Endothelial cell of umbilical vein (primary cell): Measurements from ENCODE around the gene USP11. TPM values are rescaled to one million over a fixed set of nuclear protein-coding genes. Genes with fewer than 3 reads are reported as not detected.

ENCODE experiments used
- BruUV-seq: library from RNA; stranded (reverse); fragments of 400-500 nt; replicated peaks from 2 replicates; lab custom pipeline; 2021; lab: Mats Ljungman, UMichigan
- CTCF ChIA-PET: fragments of 300-600, 350-600 bp; sonication (Branson Sonifier 250); formaldehyde crosslinking; loops from one replicate; lab custom pipeline; 2021; ENCODE audit warnings: antibody characterized with exemption, inconsistent platforms; lab: Charles Lee
- POLR2A ChIA-PET: fragments of 300-600, 350-600 bp; sonication (Branson Sonifier 250); formaldehyde crosslinking; loops from one replicate; lab custom pipeline; 2021; ENCODE audit warnings: antibody characterized with exemption, inconsistent platforms; lab: Charles Lee
- DNase-seq: peaks from one replicate; pipeline ENCODE4 v3.0.0-alpha.2; 2011; ENCODE audit warnings: low read depth, low spot score
- FAIRE-seq: peaks from 2 replicates; lab custom pipeline; 2011; peaks lifted over from hg19 to GRCh38; lab: Jason Lieb, UNC
- H2AFZ ChIP-seq: 2 replicates; pipeline ENCODE4 v1.6.0; 2012; ENCODE audit warnings: low read depth, low read length, control low read depth, inconsistent platforms
- H3K27ac ChIP-seq: 2 replicates; pipeline ENCODE4 v1.5.1; 2011; ENCODE audit warnings: low read depth, mild to moderate bottlenecking, control low read depth, low read length, moderate library complexity; ENCODE audit not compliant: insufficient read depth
- H3K27me3 ChIP-seq, 2 experiments: 2 replicates each; pipeline versions ENCODE4 v1.6.0 to v1.6.1; 2011; ENCODE audit warnings: low read length in 2 of 2, mixed read lengths in 1 of 2; ENCODE audit not compliant: control insufficient read depth in 2 of 2, insufficient read depth in 2 of 2
- H3K36me3 ChIP-seq, 2 experiments: 2 replicates in 1 of 2; 3 replicates in 1 of 2; pipeline ENCODE4 v1.5.1; 2011; ENCODE audit warnings: low read length in 2 of 2, mild to moderate bottlenecking in 1 of 2, moderate library complexity in 1 of 2; ENCODE audit not compliant: control insufficient read depth in 2 of 2, insufficient read depth in 2 of 2; ENCODE audit errors: extremely low read depth in 1 of 2
- H3K4me1 ChIP-seq: 3 replicates; pipeline ENCODE4 v1.5.1; 2011; ENCODE audit warnings: mild to moderate bottlenecking, low read length; ENCODE audit not compliant: control insufficient read depth, insufficient read depth; ENCODE audit errors: extremely low read depth
- H3K4me2 ChIP-seq: 2 replicates; pipeline ENCODE4 v1.6.1; 2011; ENCODE audit warnings: low read length, control low read depth, mixed read lengths; ENCODE audit not compliant: insufficient read depth
- H3K4me3 ChIP-seq, 3 experiments: fragments of 200-600 bp in 1 of 3; sonication (generic), shearing (Covaris generic) in 1 of 3; replicated peaks in 1 of 3; 2 replicates each; pipeline ENCODE4 v1.5.1; 2011 to 2016; ENCODE audit warnings: control low read depth in 3 of 3, low read length in 3 of 3, mild to moderate bottlenecking in 2 of 3, inconsistent platforms in 1 of 3, low read depth in 1 of 3, moderate library complexity in 1 of 3; ENCODE audit not compliant: insufficient read depth in 1 of 3
- H3K79me2 ChIP-seq: 2 replicates; pipeline ENCODE4 v1.6.0; 2012; ENCODE audit warnings: low read length, inconsistent platforms; ENCODE audit not compliant: control insufficient read depth, insufficient read depth
- H3K9ac ChIP-seq: replicated peaks from 2 replicates; pipeline ENCODE3; 2011; ENCODE audit warnings: low read length, control low read depth; ENCODE audit not compliant: insufficient read depth; ENCODE audit errors: extremely low read depth
- H3K9me1 ChIP-seq: replicated peaks from 3 replicates; pipeline ENCODE4 v1.6.0; 2011; ENCODE audit warnings: mild to moderate bottlenecking, low read length; ENCODE audit not compliant: control insufficient read depth, insufficient read depth; ENCODE audit errors: extremely low read depth
- H3K9me3 ChIP-seq: replicated peaks from 2 replicates; pipeline ENCODE4 v1.5.1; 2012; ENCODE audit warnings: low read length, inconsistent platforms; ENCODE audit not compliant: control insufficient read depth, insufficient read depth
- H4K20me1 ChIP-seq: replicated peaks from 2 replicates; pipeline ENCODE3; 2011; ENCODE audit warnings: mild to moderate bottlenecking, low read length; ENCODE audit not compliant: control insufficient read depth, insufficient read depth; ENCODE audit errors: extremely low read depth
- EZH2 ChIP-seq: IDR thresholded peaks from 2 replicates; pipeline ENCODE4 v1.6.1; 2012; ENCODE audit warnings: borderline replicate concordance, low read depth, mild to moderate bottlenecking, moderate library complexity, low read length, inconsistent platforms; ENCODE audit not compliant: severe bottlenecking
- FOS ChIP-seq: IDR thresholded peaks from 2 replicates; pipeline ENCODE4 v1.6.1; 2011; ENCODE audit warnings: mild to moderate bottlenecking, low read length, moderate library complexity, borderline replicate concordance; ENCODE audit not compliant: insufficient read depth
- GATA2 ChIP-seq: IDR thresholded peaks from 2 replicates; pipeline ENCODE4 v1.7.0; 2011; ENCODE audit warnings: low read depth, mild to moderate bottlenecking, moderate library complexity, mixed read lengths, low read length; ENCODE audit not compliant: insufficient read length, insufficient read depth
- JUN ChIP-seq: IDR thresholded peaks from 2 replicates; pipeline ENCODE4 v1.6.1; 2011; ENCODE audit warnings: borderline replicate concordance, low read depth; ENCODE audit not compliant: insufficient read length, insufficient read depth
- MAX ChIP-seq: IDR thresholded peaks from 2 replicates; pipeline ENCODE4 v1.6.1; 2011; ENCODE audit not compliant: insufficient read depth, insufficient read length
- MYC ChIP-seq: IDR thresholded peaks from one replicate; pipeline ENCODE4 v1.6.1; 2011; ENCODE audit warnings: mild to moderate bottlenecking, low read depth, low read length
- POLR2A ChIP-seq: IDR thresholded peaks from 2 replicates; pipeline ENCODE4 v1.6.1; 2012; ENCODE audit warnings: low read depth, mild to moderate bottlenecking, control low read depth, low read length
- POLR2AphosphoS5 ChIP-seq: IDR thresholded peaks from 2 replicates; pipeline ENCODE4 v1.6.1; 2012; ENCODE audit warnings: low read depth, mild to moderate bottlenecking, control low read depth, low read length, moderate library complexity; ENCODE audit not compliant: insufficient read depth
- dilution Hi-C: fragments of 300-500 bp; cut with MboI; formaldehyde crosslinking; loops from one replicate; pipeline ENCODE4 v1.15.0; 2019; ENCODE audit warnings: low sequenced_read_pairs; ENCODE audit not compliant: extremely low pct_ligation_motif_present
- intact Hi-C: fragments of 100-400 bp; cut with micrococcal nuclease; formaldehyde crosslinking; loops from one replicate; pipeline ENCODE4 v1.10.0; 2022
- polyA plus RNA-seq, 4 experiments: library from polyadenylated mRNA; depleted of rRNA in 3 of 4; stranded (reverse) in 3 of 4; unstranded in 1 of 4; fragments of >200 nt; gene quantifications; 2 replicates each; pipeline versions ENCODE4 v1.2.1 to v1.2.3, GENCODE V29; 2011 to 2012; ENCODE audit warnings: missing spikeins in 1 of 4
- total RNA-seq: library from RNA; stranded (reverse); gene quantifications from 2 replicates; pipeline ENCODE4 v1.2.3, GENCODE V29; 2021
- TF ChIP-seq, protein P1 (sequence below), 2 donors: IDR thresholded peaks; 1 replicate in 1 of 2; 2 replicates in 1 of 2; pipeline ENCODE4 v1.5.1; 2011; ENCODE audit warnings: low read length in 2 of 2, mild to moderate bottlenecking in 2 of 2, moderate library complexity in 2 of 2, control low read depth in 1 of 2, inconsistent platforms in 1 of 2, low read depth in 1 of 2; ENCODE audit not compliant: insufficient read depth in 1 of 2; ENCODE audit errors: extremely low read depth in 1 of 2

USP11 gene
- total and polyA plus RNA-seq, 2 donors (not counting 3 experiments of a cell fraction or from before 2014, with no cell fraction given) = 24.0 to 36.4 TPM

DNA sequence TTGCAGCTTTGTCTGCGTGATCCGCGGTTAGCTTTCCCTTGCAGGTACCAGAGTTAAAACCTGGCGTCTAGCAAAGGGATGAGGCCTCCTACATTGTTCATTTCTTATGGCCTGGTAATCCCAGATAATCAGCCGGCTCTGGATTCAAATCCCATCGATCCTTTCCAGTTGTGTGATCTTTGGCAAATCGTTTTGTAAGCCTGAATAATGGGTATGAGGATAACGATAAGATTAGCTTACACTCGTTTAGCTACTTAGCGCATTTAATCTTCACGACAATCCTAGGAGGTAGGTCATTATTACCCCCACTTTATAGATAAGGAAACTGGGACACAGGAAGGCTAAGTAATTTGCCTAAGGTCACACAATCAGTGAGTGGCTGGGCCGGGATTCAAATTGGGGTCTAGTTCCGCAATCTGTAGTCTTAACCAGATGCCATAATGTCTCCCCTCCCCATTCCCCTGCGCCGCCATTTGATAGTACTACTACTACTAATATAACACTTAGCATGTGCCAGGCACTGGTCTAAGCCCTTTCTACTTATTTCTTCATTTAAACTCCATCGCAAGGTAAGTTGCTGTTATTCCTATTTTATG, 40.9 kb upstream of the USP11 start:
- no peak for FAIRE-seq
- H3K36me3 ChIP-seq = no peaks in the 10 kb centered on the region
- TF ChIP-seq MAX = no peak
- no peak for TF ChIP-seq MYC
- TF ChIP-seq POLR2AphosphoS5 = no peak
- TF ChIP-seq FOS = no peak
- TF ChIP-seq GATA2 = no peak
- TF ChIP-seq, protein P1, sequence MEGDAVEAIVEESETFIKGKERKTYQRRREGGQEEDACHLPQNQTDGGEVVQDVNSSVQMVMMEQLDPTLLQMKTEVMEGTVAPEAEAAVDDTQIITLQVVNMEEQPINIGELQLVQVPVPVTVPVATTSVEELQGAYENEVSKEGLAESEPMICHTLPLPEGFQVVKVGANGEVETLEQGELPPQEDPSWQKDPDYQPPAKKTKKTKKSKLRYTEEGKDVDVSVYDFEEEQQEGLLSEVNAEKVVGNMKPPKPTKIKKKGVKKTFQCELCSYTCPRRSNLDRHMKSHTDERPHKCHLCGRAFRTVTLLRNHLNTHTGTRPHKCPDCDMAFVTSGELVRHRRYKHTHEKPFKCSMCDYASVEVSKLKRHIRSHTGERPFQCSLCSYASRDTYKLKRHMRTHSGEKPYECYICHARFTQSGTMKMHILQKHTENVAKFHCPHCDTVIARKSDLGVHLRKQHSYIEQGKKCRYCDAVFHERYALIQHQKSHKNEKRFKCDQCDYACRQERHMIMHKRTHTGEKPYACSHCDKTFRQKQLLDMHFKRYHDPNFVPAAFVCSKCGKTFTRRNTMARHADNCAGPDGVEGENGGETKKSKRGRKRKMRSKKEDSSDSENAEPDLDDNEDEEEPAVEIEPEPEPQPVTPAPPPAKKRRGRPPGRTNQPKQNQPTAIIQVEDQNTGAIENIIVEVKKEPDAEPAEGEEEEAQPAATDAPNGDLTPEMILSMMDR (IDR thresholded peaks at IDR 0.05; ENCODE audit: extremely low read depth in 1 of 2, insufficient read depth in 1 of 2, low read depth in 1 of 2, low read length in 2 of 2) = no peak
- no peak for TF ChIP-seq EZH2
- no peak for TF ChIP-seq POLR2A
- TF ChIP-seq JUN = no peak
- POLR2A ChIA-PET = no interaction called here
- no peak overlapping the region for H3K27ac ChIP-seq
- peaks cover 40% of the 10 kb centered on the region for H3K79me2 ChIP-seq
- no peak overlapping the region for H2AFZ ChIP-seq
- BruUV-seq = no TSS peak
- no peaks in the 10 kb centered on the region for H3K9me3 ChIP-seq
- H3K27me3 ChIP-seq = no peaks in the 10 kb centered on the region
- peak overlapping the region in 1 of 3 experiments; percentile 77 for H3K4me3 ChIP-seq
- H3K9ac ChIP-seq = no peak overlapping the region
- peak overlapping the region; percentile 70 for H3K4me2 ChIP-seq
- DNase-seq = no peak
- no peaks in the 10 kb centered on the region for H3K9me1 ChIP-seq
- H3K4me1 ChIP-seq = peaks cover 35% of the 10 kb centered on the region
- intact Hi-C loops = loop anchor here (2.0 to 5.0 kb wide), 2 partner anchors 445 to 835 kb away; no protein-coding TSS in a partner anchor
- CTCF ChIA-PET = interaction anchor here (1.7 to 3.4 kb wide), 2 partner anchors 192 to 331 kb away, joined by 11 to 17 read pairs; no protein-coding TSS in a partner anchor
- H4K20me1 ChIP-seq = no peaks in the 10 kb centered on the region
- dilution Hi-C loops = no loop called here
